ENCODE data around the gene CDC42BPB. TPM values are rescaled to one million over a fixed set of nuclear protein-coding genes. Genes with fewer than 3 reads are reported as not detected.

CDC42BPB gene
- total RNA-seq (2014; rRNA removed; shearing (Covaris generic)), result 56.1 and 59.8 TPM in 2 replicates

- Histone ChIP-seq H3K36me3 (replicated peaks; ENCODE audit: control insufficient read depth, insufficient read depth, low read length) (no peaks in the 10 kb centered on the region), H3K4me3 (ENCODE audit: insufficient read depth, low read depth, low read length) (peak within 1 kb of the TSS; percentile 97), H3K27me3 (ENCODE audit: control insufficient read depth, insufficient read depth, low read length) (no peaks in the 10 kb centered on the region)
- DNase-seq, result peak; percentile 98
These were observed at the start of gene CDC42BPB for GRCh38 chr14:103057372-103058163. CDC42BPB (minus strand) TSS chr14:103057549; CDS start chr14:103057173, 376 bp downstream.

DNA sequence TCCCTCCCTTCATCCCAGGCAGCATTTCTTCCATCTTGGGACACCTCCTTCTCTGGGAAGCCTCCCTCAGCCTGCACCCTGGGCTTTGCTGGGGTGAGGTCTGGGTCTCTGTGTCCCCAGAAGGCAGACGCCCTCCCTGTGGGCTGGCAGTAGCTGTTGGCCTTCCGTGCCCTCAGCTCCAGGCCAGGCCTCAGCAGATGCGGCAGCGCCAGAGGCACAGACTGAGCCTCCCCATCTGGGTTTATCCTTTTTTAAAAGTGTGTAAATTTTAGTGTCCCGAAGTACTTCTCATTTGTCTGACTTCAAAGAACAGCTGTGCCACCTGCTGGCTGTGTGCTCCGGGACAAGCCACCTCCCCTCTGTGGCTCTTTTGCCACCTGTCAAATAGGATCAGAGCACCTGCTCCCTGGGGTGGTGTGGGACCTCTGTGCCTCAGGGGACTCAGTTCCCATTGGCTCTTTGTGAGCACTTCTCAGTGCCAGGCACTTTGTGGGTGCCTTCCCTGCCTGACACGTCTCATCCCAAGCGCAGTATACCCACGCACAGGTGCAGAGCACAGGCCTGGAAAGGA lies 48.3 kb upstream of the CDC42BPB start:
- no peak for DNase-seq
- H3K36me3 ChIP-seq (replicated peaks; ENCODE audit: control insufficient read depth, insufficient read depth, low read length), result no peaks in the 10 kb centered on the region
- H3K4me3 ChIP-seq (ENCODE audit: insufficient read depth, low read depth, low read length), result no peak overlapping the region
- H3K27me3 ChIP-seq (ENCODE audit: control insufficient read depth, insufficient read depth, low read length), result peaks cover 13% of the 10 kb centered on the region

GRCh38 chr14:103104654-103105452 lies 47.5 kb upstream of the CDC42BPB start:
- DNase-seq, result peak; percentile 98
- Histone ChIP-seq H3K4me3 (ENCODE audit: insufficient read depth, low read depth, low read length) (no peak overlapping the region), H3K27me3 (ENCODE audit: control insufficient read depth, insufficient read depth, low read length) (peaks cover 12% of the 10 kb centered on the region)

DNA sequence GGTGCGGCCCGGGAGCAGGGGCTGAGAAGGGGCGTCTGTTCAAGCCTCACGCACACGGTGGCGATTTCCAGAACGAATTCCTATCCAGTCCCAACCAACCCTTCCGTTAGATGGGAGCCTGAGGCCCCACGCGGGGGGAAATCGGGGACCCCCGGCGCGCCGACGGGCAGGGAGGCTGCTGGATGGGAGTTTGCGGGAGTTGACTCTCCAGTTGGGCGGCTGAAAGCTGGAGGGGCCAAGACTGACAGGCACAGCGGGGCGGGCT lies 47.0 kb upstream of the CDC42BPB start:
- peaks cover 12% of the 10 kb centered on the region for H3K27me3 ChIP-seq (ENCODE audit: control insufficient read depth, insufficient read depth, low read length)
- no peak overlapping the region for H3K4me3 ChIP-seq (ENCODE audit: insufficient read depth, low read depth, low read length)
- DNase-seq, result peak; percentile 89
- no peaks in the 10 kb centered on the region for H3K36me3 ChIP-seq (replicated peaks; ENCODE audit: control insufficient read depth, insufficient read depth, low read length)

More at GRCh38 chr14:103104654-103105452, 47.5 kb upstream of the CDC42BPB start:
- no peaks in the 10 kb centered on the region for H3K36me3 ChIP-seq (replicated peaks; ENCODE audit: control insufficient read depth, insufficient read depth, low read length)

GRCh38 chr14:103103461-103104388 lies 46.4 kb upstream of the CDC42BPB start:
- peaks cover 12% of the 10 kb centered on the region for H3K27me3 ChIP-seq (ENCODE audit: control insufficient read depth, insufficient read depth, low read length)
- H3K4me3 ChIP-seq (ENCODE audit: insufficient read depth, low read depth, low read length), result no peak overlapping the region
- peak; percentile 84 for DNase-seq
- H3K36me3 ChIP-seq (replicated peaks; ENCODE audit: control insufficient read depth, insufficient read depth, low read length), result no peaks in the 10 kb centered on the region

DNA sequence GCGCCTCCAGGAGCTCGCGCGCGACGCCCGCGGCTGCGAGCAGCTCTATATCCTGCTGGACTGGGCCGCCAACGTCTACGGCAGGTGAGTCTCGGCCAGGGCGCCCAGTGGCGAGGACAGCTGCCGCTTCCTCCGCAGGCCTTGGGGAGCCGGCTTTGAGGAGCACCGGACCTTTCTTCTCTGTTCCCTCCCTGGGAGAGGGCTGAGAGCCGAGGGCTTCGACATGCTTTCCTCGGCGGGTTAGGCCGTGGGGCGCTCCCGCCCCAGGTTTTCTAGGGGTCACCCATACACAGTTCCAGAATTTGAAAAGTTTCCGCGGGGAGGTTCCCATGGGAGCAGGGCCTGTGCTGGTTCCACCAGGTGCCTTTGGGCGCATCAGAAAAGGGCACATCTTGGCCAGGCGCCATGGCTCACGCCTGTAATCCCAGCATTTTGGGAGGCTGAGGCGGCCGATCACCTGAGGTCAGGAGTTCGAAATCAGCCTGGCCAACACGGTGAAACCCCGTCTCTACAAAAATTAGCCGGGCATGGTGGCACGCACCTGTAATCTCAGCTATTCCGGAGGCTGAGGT lies 45.4 kb upstream of the CDC42BPB start:
- Histone ChIP-seq H3K4me3 (ENCODE audit: insufficient read depth, low read depth, low read length) (no peak overlapping the region), H3K27me3 (ENCODE audit: control insufficient read depth, insufficient read depth, low read length) (peaks cover 12% of the 10 kb centered on the region), H3K36me3 (replicated peaks; ENCODE audit: control insufficient read depth, insufficient read depth, low read length) (no peaks in the 10 kb centered on the region)
- DNase-seq, result no peak

- Histone ChIP-seq H3K4me3 (ENCODE audit: insufficient read depth, low read depth, low read length) (no peak overlapping the region), H3K27me3 (ENCODE audit: control insufficient read depth, insufficient read depth, low read length) (peaks cover 12% of the 10 kb centered on the region), H3K36me3 (replicated peaks; ENCODE audit: control insufficient read depth, insufficient read depth, low read length) (no peaks in the 10 kb centered on the region)
- peak; percentile 67 for DNase-seq
These were observed 44.8 kb upstream of the CDC42BPB start for GRCh38 chr14:103101963-103102688.

DNA sequence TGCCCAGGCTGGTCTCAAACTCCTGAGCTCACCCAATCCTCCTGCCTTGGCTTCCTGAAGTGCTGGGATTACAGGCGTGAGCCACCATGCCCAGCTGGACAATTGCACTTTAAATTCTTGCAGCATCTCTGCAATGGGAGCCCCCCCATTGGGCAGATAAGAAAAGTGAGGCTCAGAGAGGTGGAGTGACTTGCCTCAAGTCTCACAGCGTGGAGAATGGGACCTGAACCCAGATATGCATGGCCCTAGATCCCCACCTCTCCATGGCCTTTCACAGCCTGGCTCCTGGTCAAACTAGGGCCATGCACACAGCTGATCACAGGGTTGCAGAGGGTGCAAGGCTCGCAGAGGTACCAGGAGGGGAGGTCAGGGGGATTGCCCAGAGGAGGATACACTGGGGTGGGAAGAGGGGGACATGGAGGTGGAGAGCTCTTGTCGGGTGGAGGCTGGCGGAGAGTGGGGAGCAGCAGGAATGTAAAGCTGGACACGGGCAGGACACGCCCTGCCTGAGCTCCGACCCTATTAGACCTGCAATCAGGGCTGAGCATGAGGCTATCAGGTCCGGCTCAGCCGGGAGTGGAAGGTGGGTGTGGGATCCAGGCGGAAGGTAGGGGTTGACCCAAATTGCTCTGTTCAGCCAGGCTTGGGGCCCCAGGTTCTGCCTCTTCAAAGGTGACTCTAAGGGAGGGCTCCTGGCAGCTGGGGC lies 44.1 kb upstream of the CDC42BPB start:
- Histone ChIP-seq H3K27me3 (ENCODE audit: control insufficient read depth, insufficient read depth, low read length) (peaks cover 12% of the 10 kb centered on the region), H3K4me3 (ENCODE audit: insufficient read depth, low read depth, low read length) (no peak overlapping the region), H3K36me3 (replicated peaks; ENCODE audit: control insufficient read depth, insufficient read depth, low read length) (no peaks in the 10 kb centered on the region)
- DNase-seq, result peak; percentile 33

DNA sequence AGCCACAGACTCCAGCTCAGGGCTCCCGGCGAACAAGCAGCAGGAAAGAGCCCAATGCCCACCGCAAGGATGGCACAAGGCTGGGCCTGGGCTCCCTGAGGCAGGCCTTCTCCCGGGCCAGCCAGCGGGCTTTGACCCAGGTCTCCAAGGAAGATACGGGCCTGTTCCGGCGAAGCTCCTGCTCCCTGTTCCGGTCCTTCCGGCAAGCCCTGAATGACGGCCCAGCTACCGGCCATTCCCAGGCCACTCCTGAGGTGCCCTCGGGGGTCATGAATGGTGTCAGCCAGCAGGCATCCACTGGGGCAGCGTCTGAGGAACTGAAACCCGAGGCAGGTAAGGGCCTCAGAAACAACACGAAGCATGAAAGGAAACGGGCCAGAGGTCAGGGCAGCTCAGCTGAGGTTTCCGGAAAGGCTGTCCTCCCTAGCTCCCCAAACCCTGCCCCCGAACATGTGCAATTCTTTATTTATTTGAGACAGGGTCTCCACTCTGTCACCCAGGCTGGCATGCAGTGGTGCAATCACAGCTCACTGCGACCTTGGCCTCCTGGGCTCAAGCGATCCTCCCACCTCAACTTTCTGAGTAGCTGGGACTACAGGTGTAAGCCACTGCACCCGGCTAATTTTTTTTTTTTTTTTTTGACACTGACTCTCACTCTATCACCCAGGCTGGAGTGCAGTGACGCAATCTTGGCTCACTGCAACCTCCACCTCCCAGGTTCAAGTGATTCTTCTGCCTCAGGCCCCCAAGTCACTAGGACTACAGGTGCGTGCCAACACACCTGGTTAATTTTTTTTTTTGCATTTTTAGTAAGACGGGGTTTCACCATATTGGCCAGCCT lies 43.2 kb upstream of the CDC42BPB start:
- peaks cover 12% of the 10 kb centered on the region for H3K27me3 ChIP-seq (ENCODE audit: control insufficient read depth, insufficient read depth, low read length)

GRCh38 chr14:103099733-103100280 lies 42.5 kb upstream of the CDC42BPB start:
- Histone ChIP-seq H3K36me3 (replicated peaks; ENCODE audit: control insufficient read depth, insufficient read depth, low read length) (no peaks in the 10 kb centered on the region), H3K4me3 (ENCODE audit: insufficient read depth, low read depth, low read length) (no peak overlapping the region), H3K27me3 (ENCODE audit: control insufficient read depth, insufficient read depth, low read length) (peaks cover 12% of the 10 kb centered on the region)
- peak; percentile 36 for DNase-seq

More for the DNA sequence above, 43.2 kb upstream of the CDC42BPB start:
- peak; percentile 60 for DNase-seq
- Histone ChIP-seq H3K4me3 (ENCODE audit: insufficient read depth, low read depth, low read length) (no peak overlapping the region), H3K36me3 (replicated peaks; ENCODE audit: control insufficient read depth, insufficient read depth, low read length) (no peaks in the 10 kb centered on the region)

DNA sequence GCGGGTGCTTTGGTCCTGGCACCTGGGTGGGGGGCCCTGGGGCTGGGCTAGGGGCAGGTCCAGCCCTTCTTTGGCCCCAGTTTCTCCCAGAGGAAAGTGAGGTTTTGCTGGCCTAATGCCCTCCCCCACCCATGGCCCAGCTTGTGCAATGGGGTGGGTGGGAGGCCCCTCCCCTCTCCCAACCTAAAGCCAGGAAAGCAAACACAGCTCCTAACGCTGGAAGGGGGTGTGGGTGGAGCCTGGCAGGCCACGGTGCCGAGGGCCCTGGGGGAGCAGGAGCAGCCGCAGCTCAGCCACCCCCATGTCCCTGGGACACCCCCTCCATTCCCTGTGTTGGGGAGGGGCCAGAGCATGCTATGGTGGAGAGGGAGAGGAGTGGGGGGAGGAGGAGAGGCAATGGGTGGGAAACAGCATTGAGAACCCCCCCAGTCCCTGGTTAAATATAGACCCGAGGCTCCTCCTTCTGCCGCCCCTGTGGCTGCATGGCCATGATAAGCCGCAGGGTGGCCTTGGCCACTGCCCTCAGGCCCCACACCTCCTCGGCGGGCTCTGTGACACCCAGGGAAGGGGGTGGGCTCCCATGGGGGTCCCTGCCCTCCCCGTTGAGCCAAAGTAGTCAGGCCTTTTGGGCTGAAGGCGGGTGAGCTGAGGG lies 41.9 kb upstream of the CDC42BPB start:
- peaks cover 6% of the 10 kb centered on the region; the same call in 1 of the 2 replicates for H3K27me3 ChIP-seq (ENCODE audit: control insufficient read depth, insufficient read depth, low read length)
- H3K36me3 ChIP-seq (replicated peaks; ENCODE audit: control insufficient read depth, insufficient read depth, low read length), result no peaks in the 10 kb centered on the region
- no peak overlapping the region for H3K4me3 ChIP-seq (ENCODE audit: insufficient read depth, low read depth, low read length)
- DNase-seq, result peak; percentile 85
